HEK293 (cell line): ENCODE measurements around the gene ARPC1A.

Experiments used
- BCL11B ChIP-seq: fragments of 450-650 bp; formaldehyde crosslinking; IDR thresholded peaks from 2 replicates; pipeline ENCODE4 v1.5.1; 2016; ENCODE audit warnings: low read depth, missing biosample characterization, missing genetic modification characterization
- GLIS1 ChIP-seq: fragments of 450-650 bp; formaldehyde crosslinking; IDR thresholded peaks from 2 replicates; pipeline ENCODE4 v1.5.1; 2016; ENCODE audit warnings: missing biosample characterization, missing genetic modification characterization
- HOXC10 ChIP-seq: sonication (generic); formaldehyde crosslinking; IDR thresholded peaks from 2 replicates; pipeline ENCODE4 v1.8.1; 2023; ENCODE audit warnings: mild to moderate bottlenecking, missing genetic modification reagents
- MZF1 ChIP-seq: fragments of 450-650 bp; formaldehyde crosslinking; IDR thresholded peaks from 2 replicates; pipeline ENCODE4 v1.5.1; 2017; ENCODE audit warnings: missing biosample characterization, missing genetic modification characterization, borderline replicate concordance
- OVOL3 ChIP-seq: fragments of 450-650 bp; formaldehyde crosslinking; IDR thresholded peaks from 2 replicates; pipeline ENCODE4 v1.5.1; 2016; ENCODE audit warnings: missing biosample characterization, missing genetic modification characterization
- REPIN1 ChIP-seq: fragments of 450-650 bp; formaldehyde crosslinking; IDR thresholded peaks from 2 replicates; pipeline ENCODE4 v1.5.1; 2017; ENCODE audit warnings: missing biosample characterization, missing genetic modification characterization, low read depth
- SP2 ChIP-seq: fragments of 450-650 bp; formaldehyde crosslinking; IDR thresholded peaks from 2 replicates; pipeline ENCODE4 v1.5.1; 2016; ENCODE audit warnings: missing biosample characterization, missing genetic modification characterization
- ZBTB1 ChIP-seq: fragments of 450-650 bp; formaldehyde crosslinking; IDR thresholded peaks from 2 replicates; pipeline ENCODE4 v1.5.1; 2016; ENCODE audit warnings: missing biosample characterization, missing genetic modification characterization
- ZBTB17 ChIP-seq: fragments of 450-650 bp; formaldehyde crosslinking; IDR thresholded peaks from 2 replicates; pipeline ENCODE4 v1.5.1; 2016; ENCODE audit warnings: missing biosample characterization, missing genetic modification characterization
- ZBTB8A ChIP-seq: fragments of 450-650 bp; formaldehyde crosslinking; IDR thresholded peaks from 2 replicates; pipeline ENCODE4 v1.5.1; 2016; ENCODE audit warnings: missing biosample characterization, missing genetic modification characterization
- ZNF175 ChIP-seq: fragments of 450-650 bp; formaldehyde crosslinking; IDR thresholded peaks from 2 replicates; pipeline ENCODE4 v1.5.1; 2016; ENCODE audit warnings: missing biosample characterization, missing genetic modification characterization
- ZNF211 ChIP-seq: fragments of 450-650 bp; formaldehyde crosslinking; IDR thresholded peaks from 2 replicates; pipeline ENCODE4 v1.5.1; 2016; ENCODE audit warnings: low read depth, missing biosample characterization, missing genetic modification characterization
- ZNF221 ChIP-seq: fragments of 450-650 bp; formaldehyde crosslinking; IDR thresholded peaks from 2 replicates; pipeline ENCODE4 v1.5.1; 2017; ENCODE audit warnings: missing biosample characterization, missing genetic modification characterization, borderline replicate concordance
- ZNF24 ChIP-seq: fragments of 450-650 bp; formaldehyde crosslinking; IDR thresholded peaks from 2 replicates; pipeline ENCODE4 v1.5.1; 2016; ENCODE audit warnings: missing biosample characterization, missing genetic modification characterization
- ZNF341 ChIP-seq: fragments of 450-650 bp; formaldehyde crosslinking; IDR thresholded peaks from 2 replicates; pipeline ENCODE4; 2016; ENCODE audit warnings: low read depth, missing biosample characterization, missing genetic modification characterization
- ZNF394 ChIP-seq: fragments of 450-650 bp; formaldehyde crosslinking; IDR thresholded peaks from 2 replicates; pipeline ENCODE4 v1.5.1; 2016; ENCODE audit warnings: missing biosample characterization, missing genetic modification characterization, mild to moderate bottlenecking, moderate library complexity, borderline replicate concordance
- ZNF473 ChIP-seq: fragments of 450-650 bp; formaldehyde crosslinking; IDR thresholded peaks from 2 replicates; pipeline ENCODE4 v1.5.1; 2017; ENCODE audit warnings: missing biosample characterization, missing genetic modification characterization
- ZNF544 ChIP-seq: fragments of 450-650 bp; formaldehyde crosslinking; IDR thresholded peaks from 2 replicates; pipeline ENCODE4 v1.5.0; 2017; ENCODE audit warnings: missing biosample characterization, missing genetic modification characterization
- ZNF571 ChIP-seq: fragments of 450-650 bp; formaldehyde crosslinking; IDR thresholded peaks from 2 replicates; pipeline ENCODE4 v1.5.0; 2017; ENCODE audit warnings: missing biosample characterization, missing genetic modification characterization
- ZNF830 ChIP-seq: fragments of 450-650 bp; IDR thresholded peaks from 2 replicates; pipeline ENCODE4 v1.5.0; 2018; ENCODE audit warnings: missing biosample characterization, missing genetic modification characterization, low read depth, mild to moderate bottlenecking, moderate library complexity
- TF ChIP-seq, protein P1 (sequence below): fragments of 450-650 bp; formaldehyde crosslinking; IDR thresholded peaks from 2 replicates; pipeline ENCODE4 v1.5.1; 2016; ENCODE audit warnings: missing biosample characterization, missing genetic modification characterization
- TF ChIP-seq, protein P2 (sequence below): fragments of 450-650 bp; formaldehyde crosslinking; IDR thresholded peaks from 2 replicates; pipeline ENCODE4 v1.5.1; 2016; ENCODE audit warnings: missing biosample characterization, missing genetic modification characterization
- TF ChIP-seq, protein P3 (sequence below): fragments of 450-650 bp; formaldehyde crosslinking; IDR thresholded peaks from 2 replicates; pipeline ENCODE4 v1.5.1; 2017; ENCODE audit warnings: missing biosample characterization, missing genetic modification characterization
- TF ChIP-seq, protein P4 (sequence below): fragments of 450-650 bp; formaldehyde crosslinking; conservative IDR thresholded peaks from 2 replicates; pipeline ENCODE4 v1.5.1; 2016; ENCODE audit warnings: low read depth, missing biosample characterization, missing genetic modification characterization
- TF ChIP-seq, protein P5 (sequence below): fragments of 450-650 bp; formaldehyde crosslinking; IDR thresholded peaks from 2 replicates; pipeline ENCODE4 v1.5.1; 2016; ENCODE audit warnings: missing biosample characterization, missing genetic modification characterization
- TF ChIP-seq, protein P6 (sequence below): fragments of 450-650 bp; formaldehyde crosslinking; IDR thresholded peaks from 2 replicates; pipeline ENCODE4 v1.5.1; 2016; ENCODE audit warnings: missing biosample characterization, missing genetic modification characterization

The ARPC1A gene

DNA sequence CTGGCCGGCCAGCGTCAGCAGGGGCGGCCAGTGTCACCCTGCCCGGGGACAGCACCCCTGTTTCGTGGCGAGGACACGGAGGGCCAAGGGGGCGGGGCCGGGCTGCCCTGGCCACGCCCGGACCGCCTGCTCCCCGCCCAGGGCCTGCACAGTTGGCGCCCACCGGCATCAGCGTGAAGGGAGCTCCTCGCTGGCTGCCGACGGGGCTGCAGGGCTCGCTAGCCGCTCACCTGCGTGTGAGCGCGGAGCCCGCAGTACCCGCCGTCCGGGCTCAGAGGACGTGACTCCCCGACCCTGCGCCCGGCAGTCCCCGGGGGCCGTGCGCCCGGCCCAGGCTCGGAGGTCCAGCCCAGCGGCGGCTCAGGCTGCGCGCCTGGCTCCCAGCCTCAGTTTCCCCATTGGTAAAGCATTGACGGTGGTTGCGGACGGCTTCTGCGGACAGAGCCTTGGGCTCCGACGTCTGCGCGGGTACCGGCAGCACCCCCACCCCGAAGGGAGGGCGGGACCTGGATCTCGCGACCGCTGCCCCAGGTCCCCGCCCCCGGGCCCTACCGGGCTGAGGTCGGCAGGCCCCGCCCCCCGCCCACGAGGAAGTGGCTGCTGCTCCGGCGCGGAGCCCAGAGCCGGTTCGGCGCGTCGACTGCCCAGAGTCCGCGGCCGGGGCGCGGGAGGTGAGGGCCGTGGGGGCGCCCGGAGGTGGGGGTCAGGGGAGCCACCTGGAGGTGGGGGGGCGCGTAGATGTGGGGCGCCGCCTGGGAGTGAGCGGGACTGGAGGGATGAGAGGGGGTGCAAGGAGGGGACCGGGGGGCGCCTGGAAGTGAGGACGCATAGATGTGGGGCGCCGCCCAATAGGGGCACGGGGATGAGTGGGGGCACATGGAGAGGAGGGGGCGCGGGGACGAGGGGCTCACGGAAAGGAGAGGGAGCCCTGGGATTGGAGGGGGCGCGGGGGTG is 48.7 kb downstream of the ARPC1A start, which contains the start of gene ARPC1B (continued):
- TF ChIP-seq, protein P1, sequence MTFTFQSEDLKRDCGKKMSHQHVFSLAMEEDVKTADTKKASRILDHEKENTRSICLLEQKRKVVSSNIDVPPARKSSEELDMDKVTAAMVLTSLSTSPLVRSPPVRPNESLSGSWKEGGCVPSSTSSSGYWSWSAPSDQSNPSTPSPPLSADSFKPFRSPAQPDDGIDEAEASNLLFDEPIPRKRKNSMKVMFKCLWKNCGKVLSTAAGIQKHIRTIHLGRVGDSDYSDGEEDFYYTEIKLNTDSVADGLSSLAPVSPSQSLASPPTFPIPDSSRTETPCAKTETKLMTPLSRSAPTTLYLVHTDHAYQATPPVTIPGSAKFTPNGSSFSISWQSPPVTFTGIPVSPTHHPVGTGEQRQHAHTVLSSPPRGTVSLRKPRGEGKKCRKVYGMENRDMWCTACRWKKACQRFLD, result no peak
- no peak for TF ChIP-seq ZNF544 (tag by site-specific recombination)
- no peak for TF ChIP-seq ZBTB1 (tag by site-specific recombination)
- TF ChIP-seq, protein P2, sequence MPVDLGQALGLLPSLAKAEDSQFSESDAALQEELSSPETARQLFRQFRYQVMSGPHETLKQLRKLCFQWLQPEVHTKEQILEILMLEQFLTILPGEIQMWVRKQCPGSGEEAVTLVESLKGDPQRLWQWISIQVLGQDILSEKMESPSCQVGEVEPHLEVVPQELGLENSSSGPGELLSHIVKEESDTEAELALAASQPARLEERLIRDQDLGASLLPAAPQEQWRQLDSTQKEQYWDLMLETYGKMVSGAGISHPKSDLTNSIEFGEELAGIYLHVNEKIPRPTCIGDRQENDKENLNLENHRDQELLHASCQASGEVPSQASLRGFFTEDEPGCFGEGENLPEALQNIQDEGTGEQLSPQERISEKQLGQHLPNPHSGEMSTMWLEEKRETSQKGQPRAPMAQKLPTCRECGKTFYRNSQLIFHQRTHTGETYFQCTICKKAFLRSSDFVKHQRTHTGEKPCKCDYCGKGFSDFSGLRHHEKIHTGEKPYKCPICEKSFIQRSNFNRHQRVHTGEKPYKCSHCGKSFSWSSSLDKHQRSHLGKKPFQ (tag by site-specific recombination), result no peak
- TF ChIP-seq ZNF571 (tag by site-specific recombination), result no peak
- peak; percentile 71 for TF ChIP-seq SP2
- no peak for TF ChIP-seq ZNF394 (tag by site-specific recombination)
- no peak for TF ChIP-seq ZNF211 (tag by site-specific recombination)
- TF ChIP-seq GLIS1, result no peak
- TF ChIP-seq ZNF473 (tag by site-specific recombination), result no peak
- TF ChIP-seq ZNF341 (tag by site-specific recombination), result no peak
- TF ChIP-seq, protein P3, sequence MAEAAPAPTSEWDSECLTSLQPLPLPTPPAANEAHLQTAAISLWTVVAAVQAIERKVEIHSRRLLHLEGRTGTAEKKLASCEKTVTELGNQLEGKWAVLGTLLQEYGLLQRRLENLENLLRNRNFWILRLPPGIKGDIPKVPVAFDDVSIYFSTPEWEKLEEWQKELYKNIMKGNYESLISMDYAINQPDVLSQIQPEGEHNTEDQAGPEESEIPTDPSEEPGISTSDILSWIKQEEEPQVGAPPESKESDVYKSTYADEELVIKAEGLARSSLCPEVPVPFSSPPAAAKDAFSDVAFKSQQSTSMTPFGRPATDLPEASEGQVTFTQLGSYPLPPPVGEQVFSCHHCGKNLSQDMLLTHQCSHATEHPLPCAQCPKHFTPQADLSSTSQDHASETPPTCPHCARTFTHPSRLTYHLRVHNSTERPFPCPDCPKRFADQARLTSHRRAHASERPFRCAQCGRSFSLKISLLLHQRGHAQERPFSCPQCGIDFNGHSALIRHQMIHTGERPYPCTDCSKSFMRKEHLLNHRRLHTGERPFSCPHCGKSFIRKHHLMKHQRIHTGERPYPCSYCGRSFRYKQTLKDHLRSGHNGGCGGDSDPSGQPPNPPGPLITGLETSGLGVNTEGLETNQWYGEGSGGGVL, result peak; percentile 82
- no peak for TF ChIP-seq ZNF24 (tag by site-specific recombination)
- no peak for TF ChIP-seq ZNF175 (tag by site-specific recombination)
- no peak for TF ChIP-seq ZNF221
- TF ChIP-seq, protein P4, sequence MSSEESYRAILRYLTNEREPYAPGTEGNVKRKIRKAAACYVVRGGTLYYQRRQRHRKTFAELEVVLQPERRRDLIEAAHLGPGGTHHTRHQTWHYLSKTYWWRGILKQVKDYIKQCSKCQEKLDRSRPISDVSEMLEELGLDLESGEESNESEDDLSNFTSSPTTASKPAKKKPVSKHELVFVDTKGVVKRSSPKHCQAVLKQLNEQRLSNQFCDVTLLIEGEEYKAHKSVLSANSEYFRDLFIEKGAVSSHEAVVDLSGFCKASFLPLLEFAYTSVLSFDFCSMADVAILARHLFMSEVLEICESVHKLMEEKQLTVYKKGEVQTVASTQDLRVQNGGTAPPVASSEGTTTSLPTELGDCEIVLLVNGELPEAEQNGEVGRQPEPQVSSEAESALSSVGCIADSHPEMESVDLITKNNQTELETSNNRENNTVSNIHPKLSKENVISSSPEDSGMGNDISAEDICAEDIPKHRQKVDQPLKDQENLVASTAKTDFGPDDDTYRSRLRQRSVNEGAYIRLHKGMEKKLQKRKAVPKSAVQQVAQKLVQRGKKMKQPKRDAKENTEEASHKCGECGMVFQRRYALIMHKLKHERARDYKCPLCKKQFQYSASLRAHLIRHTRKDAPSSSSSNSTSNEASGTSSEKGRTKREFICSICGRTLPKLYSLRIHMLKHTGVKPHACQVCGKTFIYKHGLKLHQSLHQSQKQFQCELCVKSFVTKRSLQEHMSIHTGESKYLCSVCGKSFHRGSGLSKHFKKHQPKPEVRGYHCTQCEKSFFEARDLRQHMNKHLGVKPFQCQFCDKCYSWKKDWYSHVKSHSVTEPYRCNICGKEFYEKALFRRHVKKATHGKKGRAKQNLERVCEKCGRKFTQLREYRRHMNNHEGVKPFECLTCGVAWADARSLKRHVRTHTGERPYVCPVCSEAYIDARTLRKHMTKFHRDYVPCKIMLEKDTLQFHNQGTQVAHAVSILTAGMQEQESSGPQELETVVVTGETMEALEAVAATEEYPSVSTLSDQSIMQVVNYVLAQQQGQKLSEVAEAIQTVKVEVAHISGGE, result no peak
- TF ChIP-seq, protein P5, sequence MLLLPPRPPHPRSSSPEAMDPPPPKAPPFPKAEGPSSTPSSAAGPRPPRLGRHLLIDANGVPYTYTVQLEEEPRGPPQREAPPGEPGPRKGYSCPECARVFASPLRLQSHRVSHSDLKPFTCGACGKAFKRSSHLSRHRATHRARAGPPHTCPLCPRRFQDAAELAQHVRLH (tag by site-specific recombination), result no peak
- TF ChIP-seq ZBTB8A, result peak; percentile 76
- no peak for TF ChIP-seq BCL11B (tag by site-specific recombination)
- TF ChIP-seq ZBTB17 (tag by site-specific recombination), result peak; percentile 62; the same call in 1 of the 2 replicates
- TF ChIP-seq ZNF830 (tag by site-specific recombination), result no peak
- TF ChIP-seq MZF1 (tag by site-specific recombination), result no peak
- TF ChIP-seq REPIN1 (tag by site-specific recombination), result no peak
- TF ChIP-seq, protein P6, sequence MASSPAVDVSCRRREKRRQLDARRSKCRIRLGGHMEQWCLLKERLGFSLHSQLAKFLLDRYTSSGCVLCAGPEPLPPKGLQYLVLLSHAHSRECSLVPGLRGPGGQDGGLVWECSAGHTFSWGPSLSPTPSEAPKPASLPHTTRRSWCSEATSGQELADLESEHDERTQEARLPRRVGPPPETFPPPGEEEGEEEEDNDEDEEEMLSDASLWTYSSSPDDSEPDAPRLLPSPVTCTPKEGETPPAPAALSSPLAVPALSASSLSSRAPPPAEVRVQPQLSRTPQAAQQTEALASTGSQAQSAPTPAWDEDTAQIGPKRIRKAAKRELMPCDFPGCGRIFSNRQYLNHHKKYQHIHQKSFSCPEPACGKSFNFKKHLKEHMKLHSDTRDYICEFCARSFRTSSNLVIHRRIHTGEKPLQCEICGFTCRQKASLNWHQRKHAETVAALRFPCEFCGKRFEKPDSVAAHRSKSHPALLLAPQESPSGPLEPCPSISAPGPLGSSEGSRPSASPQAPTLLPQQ (tag by site-specific recombination), result no peak
- no peak for TF ChIP-seq HOXC10 (CRISPR knock-in tag)
- TF ChIP-seq OVOL3 (tag by site-specific recombination), result no peak
